ENCODE results near the gene CHTF18.
"Not testable (repeated sequence)": the region's sequence is repeated elsewhere in the genome, so short reads cannot be mapped to it uniquely, and the experiment has no call there.

The CHTF18 gene

GRCh38 chr16:774086-775001, 14.1 kb upstream of the CHTF18 start:
- in situ Hi-C loops (cut with MboI; ENCODE audit: low sequenced_read_pairs) = no loop called here

DNA sequence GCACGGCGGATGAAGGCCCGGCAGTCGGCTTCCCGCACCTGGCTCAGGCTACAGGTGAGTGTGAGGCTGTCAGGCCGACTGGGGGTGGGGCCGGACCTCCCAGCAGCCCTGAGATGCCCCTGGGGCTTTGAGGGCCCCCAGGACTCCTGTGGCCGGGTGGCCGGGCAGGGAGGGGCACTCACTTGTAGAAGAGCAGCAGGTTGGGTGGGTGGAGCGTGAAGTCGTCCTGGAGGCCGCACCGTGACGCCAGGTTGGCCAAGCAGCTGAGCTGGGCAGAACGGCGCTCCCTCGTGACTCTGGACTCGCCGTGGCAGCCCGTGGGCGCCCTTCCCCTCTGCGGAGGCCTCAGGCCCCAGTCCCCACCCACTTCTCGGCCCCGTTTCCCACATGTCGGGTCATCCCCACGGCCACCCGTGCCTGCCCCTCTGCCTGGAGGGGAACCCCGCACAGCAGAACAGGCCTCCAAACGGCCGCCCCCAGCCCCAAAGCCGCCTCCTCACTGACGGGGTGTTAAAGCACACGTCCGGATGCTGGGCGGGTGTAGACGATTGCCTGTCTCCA, 13.1 kb upstream of the CHTF18 start:
- in situ Hi-C loops (cut with MboI; ENCODE audit: low sequenced_read_pairs) = no loop called here

GRCh38 chr16:776298-776697, 12.1 kb upstream of the CHTF18 start:
- in situ Hi-C loops (cut with MboI; ENCODE audit: low sequenced_read_pairs) = not testable (repeated sequence)

DNA sequence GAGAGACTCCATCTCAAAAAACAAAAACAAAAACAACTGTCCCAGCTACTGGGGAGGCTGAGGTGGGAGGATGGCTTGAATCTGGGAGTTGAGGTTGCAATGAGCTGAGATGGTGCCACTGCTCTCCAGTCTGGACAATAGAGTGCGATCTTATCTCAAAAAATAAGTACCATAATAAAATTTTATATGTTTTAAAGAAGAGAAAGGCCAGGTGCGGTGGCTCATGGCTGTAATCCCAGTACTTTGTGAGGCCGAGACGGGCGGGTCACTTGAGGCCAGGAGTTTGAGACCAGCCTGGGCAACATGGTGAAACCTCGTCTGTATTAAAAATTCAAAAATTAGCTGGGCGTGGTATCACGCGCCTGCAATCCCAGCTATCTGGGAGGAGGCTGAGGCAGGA, 11.6 kb upstream of the CHTF18 start:
- in situ Hi-C loops (cut with MboI; ENCODE audit: low sequenced_read_pairs) = no loop called here

DNA sequence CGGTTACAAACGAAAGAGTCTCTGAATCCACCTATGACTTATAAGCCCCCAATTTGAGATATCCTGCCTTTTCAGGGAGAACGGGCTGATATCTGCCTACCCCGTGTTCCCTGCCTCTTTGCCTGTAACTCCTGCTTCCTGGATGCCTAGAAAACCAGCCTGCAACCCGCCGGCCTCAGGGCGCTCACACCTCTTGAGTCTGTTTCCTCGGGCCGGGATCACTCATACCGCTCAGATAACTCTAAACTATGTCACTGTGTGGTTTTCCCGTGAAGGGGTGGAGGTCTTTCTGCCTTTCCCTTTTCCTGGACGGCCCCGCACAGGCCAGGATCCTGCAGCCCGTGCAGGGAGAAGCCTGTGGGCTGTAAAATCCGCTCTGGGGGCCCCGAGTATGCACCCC, 10.6 kb upstream of the CHTF18 start:
- in situ Hi-C loops (cut with MboI; ENCODE audit: low sequenced_read_pairs) = no loop called here

GRCh38 chr16:778447-778846, 10.0 kb upstream of the CHTF18 start:
- in situ Hi-C loops (cut with MboI; ENCODE audit: low sequenced_read_pairs) = no loop called here

- in situ Hi-C loops (cut with MboI; ENCODE audit: low sequenced_read_pairs) = no loop called here
Measured at GRCh38 chr16:778909-779527, 9.4 kb upstream of the CHTF18 start.

DNA sequence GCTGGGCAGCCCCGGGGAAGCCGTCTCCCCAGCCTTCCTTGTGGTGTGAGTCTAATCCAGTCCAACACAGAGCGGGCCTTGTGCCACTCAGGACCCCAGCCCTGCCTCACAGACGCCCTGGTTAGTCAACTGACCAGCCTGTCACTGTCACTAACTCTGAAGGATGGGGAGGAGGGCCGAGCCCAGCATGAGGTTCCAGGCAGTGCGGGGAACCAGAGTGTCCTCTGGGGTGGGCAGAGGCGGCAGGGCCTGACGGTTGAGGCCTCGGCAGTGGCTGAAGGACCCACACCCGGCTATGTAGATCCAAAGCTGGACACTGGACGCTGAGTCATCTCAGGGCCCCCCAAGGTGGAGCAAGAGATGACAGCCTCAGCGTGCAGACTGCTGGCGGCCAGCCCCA, 8.9 kb upstream of the CHTF18 start:
- in situ Hi-C loops (cut with MboI; ENCODE audit: low sequenced_read_pairs) = no loop called here

DNA sequence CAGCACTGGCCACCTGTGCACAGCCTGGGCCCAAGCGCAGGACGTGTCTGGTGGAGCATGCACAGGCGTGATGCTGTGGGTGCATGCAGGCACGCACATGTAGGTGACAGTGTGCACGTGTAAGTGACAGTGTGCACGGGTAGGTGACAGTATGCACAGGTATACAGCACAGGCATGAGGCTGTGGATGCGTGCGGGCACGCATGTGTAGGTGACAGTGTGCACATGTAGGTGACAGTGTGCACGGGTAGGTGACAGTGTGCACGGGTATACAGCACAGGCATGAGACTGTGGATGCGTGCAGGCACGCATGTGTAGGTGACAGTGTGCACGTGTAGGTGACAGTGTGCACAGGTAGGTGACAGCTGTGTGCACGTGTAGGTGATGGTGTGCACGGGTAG, 8.1 kb upstream of the CHTF18 start:
- in situ Hi-C loops (cut with MboI; ENCODE audit: low sequenced_read_pairs) = no loop called here

- in situ Hi-C loops (cut with MboI; ENCODE audit: low sequenced_read_pairs) = no loop called here
Measured at GRCh38 chr16:781346-782010, 6.9 kb upstream of the CHTF18 start.

DNA sequence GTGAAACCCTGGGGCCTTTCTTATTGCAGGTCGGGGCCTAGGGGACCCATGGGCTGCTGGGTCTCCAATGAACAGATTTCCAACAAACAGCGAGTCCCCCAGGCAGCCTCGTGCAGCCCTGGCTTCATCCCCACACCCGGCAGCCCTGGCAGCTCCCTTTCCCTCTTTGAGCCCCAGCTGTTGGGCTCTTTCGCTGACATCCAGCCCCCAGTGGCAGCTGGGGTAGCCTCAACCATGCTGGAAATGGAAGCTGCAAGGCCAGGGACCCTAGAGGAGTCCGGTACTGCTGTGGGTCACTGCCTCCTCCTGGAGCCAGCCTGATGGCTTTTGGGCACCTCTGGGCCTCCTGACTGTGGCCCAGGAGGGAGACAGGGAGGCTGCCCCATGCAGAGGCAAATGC, 6.2 kb upstream of the CHTF18 start:
- in situ Hi-C loops (cut with MboI; ENCODE audit: low sequenced_read_pairs) = no loop called here

GRCh38 chr16:782766-783403, 5.5 kb upstream of the CHTF18 start:
- in situ Hi-C loops (cut with MboI; ENCODE audit: low sequenced_read_pairs) = no loop called here

- in situ Hi-C loops (cut with MboI; ENCODE audit: low sequenced_read_pairs) = no loop called here
Measured at GRCh38 chr16:783404-784161, 4.8 kb upstream of the CHTF18 start.

GRCh38 chr16:784431-784830, 4.0 kb upstream of the CHTF18 start:
- in situ Hi-C loops (cut with MboI; ENCODE audit: low sequenced_read_pairs) = no loop called here

DNA sequence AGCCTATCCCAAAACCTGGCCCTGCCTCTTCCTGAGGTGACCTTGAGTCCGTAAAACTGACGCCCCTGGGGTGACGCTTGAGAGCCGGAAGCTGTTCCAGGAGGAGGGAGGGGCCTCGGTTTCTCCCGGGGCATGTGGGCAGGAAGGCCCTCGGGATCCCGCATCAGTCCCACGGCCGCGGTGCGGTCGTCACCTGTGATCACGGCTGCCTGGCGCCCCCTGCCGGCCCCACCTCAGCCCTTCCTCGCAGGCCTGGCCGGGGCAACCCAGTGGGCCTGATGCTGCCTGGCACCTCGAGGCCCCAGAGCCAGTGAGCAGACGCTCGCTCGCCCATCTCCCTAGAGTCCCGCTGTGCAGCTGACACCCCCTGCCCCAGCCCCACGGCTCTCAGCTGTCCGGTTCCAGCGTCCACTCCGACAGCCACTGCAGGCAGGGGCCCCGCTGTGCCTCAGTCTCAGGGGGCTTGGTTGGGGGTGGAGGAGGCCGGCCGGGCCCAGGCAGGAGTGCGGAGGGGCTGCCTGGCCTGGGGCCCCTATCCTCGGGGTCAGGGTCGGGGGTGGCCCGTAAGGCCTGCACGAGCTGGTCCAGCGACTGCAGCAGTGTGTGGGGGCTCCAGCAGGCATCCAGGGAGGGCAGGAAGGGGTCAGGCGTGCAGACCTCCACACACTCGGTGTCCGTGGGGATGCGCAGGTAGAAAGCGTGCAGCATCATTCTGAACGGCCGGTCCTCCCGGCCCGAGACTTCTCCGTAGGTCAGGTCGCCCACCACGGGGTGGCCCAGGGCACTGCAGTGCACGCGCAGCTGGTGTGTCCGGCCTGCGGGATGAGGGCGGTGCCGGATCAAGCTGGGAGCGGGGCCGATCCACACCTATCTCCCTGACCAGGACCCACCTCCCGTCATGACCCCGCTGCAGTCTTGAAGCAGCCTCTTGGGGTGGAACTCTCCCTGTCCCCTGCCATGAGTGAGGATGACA, 2.6 kb upstream of the CHTF18 start:
- in situ Hi-C loops (cut with MboI; ENCODE audit: low sequenced_read_pairs) = no loop called here

DNA sequence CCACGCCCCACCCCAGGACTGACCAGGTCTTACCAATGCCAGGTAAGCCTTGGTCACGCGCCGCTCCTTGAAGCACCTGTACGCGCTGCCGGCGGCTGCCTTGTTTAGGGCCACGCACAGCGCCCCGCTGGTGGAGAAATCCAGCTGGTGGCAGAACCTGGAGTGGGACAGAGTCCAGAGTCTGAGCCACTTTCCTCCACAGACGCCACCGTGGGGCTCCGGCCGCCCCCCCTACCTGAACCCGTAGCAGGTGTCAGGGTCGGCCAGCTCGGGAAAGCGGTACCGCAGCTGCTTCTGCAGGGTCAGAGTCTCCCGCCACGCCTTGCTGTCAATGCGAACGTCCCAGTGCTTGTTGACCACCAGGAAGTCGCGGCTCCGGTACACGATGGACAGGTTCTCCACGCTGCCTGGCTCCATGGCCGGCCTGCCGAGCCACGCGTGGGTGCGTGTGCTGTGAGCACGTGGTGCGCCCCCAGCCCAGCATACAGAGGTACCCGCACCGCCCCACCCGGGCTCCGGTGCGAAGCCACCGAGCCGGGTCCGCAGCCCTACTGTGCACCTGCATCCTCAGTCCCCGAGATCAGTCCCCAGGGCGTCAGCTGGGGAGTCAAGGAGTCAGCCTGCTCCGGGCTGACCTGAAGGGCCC, 976 bp upstream of the CHTF18 start:
- in situ Hi-C loops (cut with MboI; ENCODE audit: low sequenced_read_pairs) = no loop called here

- in situ Hi-C loops (cut with MboI; ENCODE audit: low sequenced_read_pairs) = no loop called here
Measured at GRCh38 chr16:787978-788398, 432 bp upstream of the CHTF18 start, which contains the start of gene RPUSD1. TSS of gene RPUSD1 (minus strand) at chr16:788381. CDS start at chr16:787737, 644 bp downstream.

DNA sequence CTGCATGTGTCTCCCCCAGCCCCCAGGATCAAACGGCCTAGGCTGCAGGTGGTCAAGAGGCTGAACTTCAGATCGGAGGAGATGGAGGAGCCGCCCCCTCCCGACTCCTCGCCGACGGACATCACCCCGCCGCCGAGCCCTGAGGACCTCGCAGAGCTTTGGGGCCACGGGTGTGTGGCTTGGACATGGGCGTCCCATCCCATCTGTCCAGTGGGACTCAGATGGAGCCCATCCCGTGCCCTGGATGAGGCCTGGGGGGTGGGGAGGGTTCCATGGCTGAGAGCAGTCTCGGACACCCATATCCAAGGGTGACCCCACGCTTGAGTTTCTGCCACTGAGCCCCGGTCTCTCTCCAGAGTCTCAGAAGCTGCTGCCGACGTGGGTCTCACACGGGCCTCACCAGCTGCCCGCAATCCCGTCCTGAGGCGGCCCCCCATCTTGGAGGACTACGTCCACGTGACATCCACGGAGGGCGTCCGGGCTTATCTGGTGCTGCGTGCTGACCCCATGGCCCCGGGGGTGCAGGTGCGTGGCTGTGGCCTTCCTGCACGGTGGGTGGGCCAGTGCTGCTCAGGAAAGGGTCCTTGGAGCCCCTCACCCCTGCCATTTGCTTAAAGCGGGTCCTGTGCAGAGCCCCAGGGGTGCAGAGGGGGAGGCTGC, 901 bp downstream of the CHTF18 start:
- in situ Hi-C loops (cut with MboI; ENCODE audit: low sequenced_read_pairs) = no loop called here

Measured in hTERT RPE-1 (cell line).